Suprapubic skin (tissue), 4 donors: ENCODE measurements around the gene C10orf67. TPM values are rescaled to one million over a fixed set of nuclear protein-coding genes. Genes with fewer than 3 reads are reported as not detected.

Experiments used
- DNase-seq, 2 donors: peaks; one replicate each; pipeline ENCODE4 v3.0.0-alpha.2; 2019; ENCODE audit warnings: low spot score in 2 of 2
- H3K27ac ChIP-seq: fragments of 200-600 bp; sonication (generic); one replicate; pipeline ENCODE4 v1.5.1; 2019
- H3K27me3 ChIP-seq: fragments of 200-600 bp; sonication (generic); one replicate; pipeline ENCODE4 v1.5.1; 2019
- H3K36me3 ChIP-seq: fragments of 200-600 bp; sonication (generic); one replicate; pipeline ENCODE4 v1.5.1; 2019
- H3K4me1 ChIP-seq: fragments of 200-600 bp; sonication (generic); one replicate; pipeline ENCODE4 v1.5.1; 2019
- H3K4me3 ChIP-seq: fragments of 200-600 bp; sonication (generic); one replicate; pipeline ENCODE4 v1.5.1; 2019; ENCODE audit warnings: mild to moderate bottlenecking
- H3K9me3 ChIP-seq: fragments of 200-600 bp; sonication (generic); one replicate; pipeline ENCODE4 v1.5.1; 2019
- CTCF ChIP-seq, 2 donors: fragments of 200-600 bp in 1 of 2; fragments of 450-650 bp in 1 of 2; sonication (generic) in 1 of 2; IDR thresholded peaks; one replicate each; pipeline ENCODE4 v1.5.1; 2016 to 2019; ENCODE audit warnings: antibody characterized with exemption in 2 of 2, mild to moderate bottlenecking in 1 of 2, moderate library complexity in 1 of 2
- EP300 ChIP-seq: sonication (generic); formaldehyde crosslinking; IDR thresholded peaks from one replicate; pipeline ENCODE4 v1.6.1; 2017; ENCODE audit warnings: antibody characterized with exemption
- POLR2A ChIP-seq, 2 donors: fragments of 450-650 bp; IDR thresholded peaks; one replicate each; pipeline ENCODE4 v1.6.1; 2017; ENCODE audit warnings: antibody characterized with exemption in 2 of 2, mild to moderate bottlenecking in 2 of 2, moderate library complexity in 2 of 2
- POLR2AphosphoS5 ChIP-seq, 3 donors: sonication (generic); formaldehyde crosslinking; IDR thresholded peaks; one replicate each; pipeline ENCODE4 v1.6.1; 2017; ENCODE audit warnings: antibody characterized with exemption in 3 of 3
- WGBS: methylation state at CpG from one replicate; pipeline ENCODE4 v1.1.5; 2018; 5-methylcytosine and 5-hydroxymethylcytosine counted together
- total RNA-seq, 4 donors: library from RNA; depleted of rRNA; stranded (reverse); fragments of >200 nt; gene quantifications; one replicate each; pipeline ENCODE4 v1.1.0, GENCODE V29; 2016

Gene C10orf67
- total RNA-seq, 4 donors from 2014 or later = 0.93 to 1.5 (median 1.5) TPM

GRCh38 chr10:23202779-23203178 lies 141.8 kb downstream of the C10orf67 start:
- TF ChIP-seq CTCF (IDR thresholded peaks at IDR 0.05) = no peak
- no peak for TF ChIP-seq POLR2A (IDR thresholded peaks at IDR 0.05)
- TF ChIP-seq POLR2AphosphoS5 (IDR thresholded peaks at IDR 0.05) = no peak
- no peak for TF ChIP-seq EP300
- peaks cover 74% of the 10 kb centered on the region for H3K27me3 ChIP-seq
- 6% methylated on average over 3 of the region's 3 CpGs for WGBS

GRCh38 chr10:23201837-23202236 lies 142.8 kb downstream of the C10orf67 start:
- 14% methylated on average over 4 of the region's 4 CpGs for WGBS
- no peak for TF ChIP-seq EP300
- TF ChIP-seq CTCF (IDR thresholded peaks at IDR 0.05) = no peak
- TF ChIP-seq POLR2A (IDR thresholded peaks at IDR 0.05) = no peak
- no peak for TF ChIP-seq POLR2AphosphoS5 (IDR thresholded peaks at IDR 0.05)
- Histone ChIP-seq H3K27me3 (peaks cover 84% of the 10 kb centered on the region), H3K4me3 (no peak overlapping the region), H3K4me1 (no peaks in the 10 kb centered on the region), H3K36me3 (no peaks in the 10 kb centered on the region), H3K27ac (no peak overlapping the region), H3K9me3 (no peaks in the 10 kb centered on the region)
- DNase-seq = no peak

More at GRCh38 chr10:23202779-23203178, 141.8 kb downstream of the C10orf67 start:
- Histone ChIP-seq H3K4me1 (no peaks in the 10 kb centered on the region), H3K27ac (no peak overlapping the region), H3K9me3 (no peaks in the 10 kb centered on the region), H3K4me3 (no peak overlapping the region), H3K36me3 (no peaks in the 10 kb centered on the region)
- no peak for DNase-seq

- WGBS = 4% methylated on average over 11 of the region's 11 CpGs
- H3K4me1 ChIP-seq = no peaks in the 10 kb centered on the region
Measured at GRCh38 chr10:23200997-23201652, 143.5 kb downstream of the C10orf67 start.

GRCh38 chr10:23200586-23200985 lies 144.0 kb downstream of the C10orf67 start:
- WGBS = 9% methylated on average over 12 of the region's 12 CpGs
- no peak for DNase-seq
- Histone ChIP-seq H3K4me3 (no peak overlapping the region), H3K9me3 (no peaks in the 10 kb centered on the region), H3K27ac (no peak overlapping the region), H3K27me3 (peaks cover 96% of the 10 kb centered on the region), H3K4me1 (no peaks in the 10 kb centered on the region), H3K36me3 (no peaks in the 10 kb centered on the region)
- TF ChIP-seq EP300 (no peak), POLR2AphosphoS5 (IDR thresholded peaks at IDR 0.05) (no peak), CTCF (IDR thresholded peaks at IDR 0.05) (no peak), POLR2A (IDR thresholded peaks at IDR 0.05) (no peak)

More at GRCh38 chr10:23200997-23201652, 143.5 kb downstream of the C10orf67 start:
- no peak for TF ChIP-seq CTCF (IDR thresholded peaks at IDR 0.05)
- no peak for TF ChIP-seq POLR2A (IDR thresholded peaks at IDR 0.05)
- no peak for TF ChIP-seq EP300
- TF ChIP-seq POLR2AphosphoS5 (IDR thresholded peaks at IDR 0.05) = no peak
- H3K9me3 ChIP-seq = no peaks in the 10 kb centered on the region
- H3K27ac ChIP-seq = no peak overlapping the region
- no peaks in the 10 kb centered on the region for H3K36me3 ChIP-seq
- DNase-seq = no peak
- peaks cover 91% of the 10 kb centered on the region for H3K27me3 ChIP-seq
- no peak overlapping the region for H3K4me3 ChIP-seq

- Histone ChIP-seq H3K27me3 (peaks cover 100% of the 10 kb centered on the region), H3K27ac (no peak overlapping the region), H3K4me3 (no peak overlapping the region), H3K9me3 (no peaks in the 10 kb centered on the region), H3K4me1 (peaks cover 5% of the 10 kb centered on the region), H3K36me3 (no peaks in the 10 kb centered on the region)
- no peak for DNase-seq
- no peak for TF ChIP-seq CTCF (IDR thresholded peaks at IDR 0.05)
- no peak for TF ChIP-seq EP300
- no peak for TF ChIP-seq POLR2A (IDR thresholded peaks at IDR 0.05)
- no peak for TF ChIP-seq POLR2AphosphoS5 (IDR thresholded peaks at IDR 0.05)
- WGBS = 4% methylated on average over 24 of the region's 30 CpGs
Measured at GRCh38 chr10:23199768-23200511, 144.7 kb downstream of the C10orf67 start.
